Dermis microvascular lymphatic vessel endothelial cell (primary cell): ENCODE data around the gene HOOK2. TPM values are rescaled to one million over a fixed set of nuclear protein-coding genes. Genes with fewer than 3 reads are reported as not detected.

Experiments used
- DNase-seq, 2 donors: peaks; one replicate each; pipeline versions ENCODE4 v3.0.0 to v3.0.0-alpha.2; 2010; ENCODE audit warnings: low read depth in 2 of 2
- total RNA-seq: library from RNA; depleted of rRNA; stranded (reverse); fragments of >200 nt; gene quantifications from 2 replicates; pipeline ENCODE4 v1.2.1, GENCODE V29; 2014

Gene HOOK2
- total RNA-seq, 1 donor from 2014 or later: 6.2 TPM

DNA sequence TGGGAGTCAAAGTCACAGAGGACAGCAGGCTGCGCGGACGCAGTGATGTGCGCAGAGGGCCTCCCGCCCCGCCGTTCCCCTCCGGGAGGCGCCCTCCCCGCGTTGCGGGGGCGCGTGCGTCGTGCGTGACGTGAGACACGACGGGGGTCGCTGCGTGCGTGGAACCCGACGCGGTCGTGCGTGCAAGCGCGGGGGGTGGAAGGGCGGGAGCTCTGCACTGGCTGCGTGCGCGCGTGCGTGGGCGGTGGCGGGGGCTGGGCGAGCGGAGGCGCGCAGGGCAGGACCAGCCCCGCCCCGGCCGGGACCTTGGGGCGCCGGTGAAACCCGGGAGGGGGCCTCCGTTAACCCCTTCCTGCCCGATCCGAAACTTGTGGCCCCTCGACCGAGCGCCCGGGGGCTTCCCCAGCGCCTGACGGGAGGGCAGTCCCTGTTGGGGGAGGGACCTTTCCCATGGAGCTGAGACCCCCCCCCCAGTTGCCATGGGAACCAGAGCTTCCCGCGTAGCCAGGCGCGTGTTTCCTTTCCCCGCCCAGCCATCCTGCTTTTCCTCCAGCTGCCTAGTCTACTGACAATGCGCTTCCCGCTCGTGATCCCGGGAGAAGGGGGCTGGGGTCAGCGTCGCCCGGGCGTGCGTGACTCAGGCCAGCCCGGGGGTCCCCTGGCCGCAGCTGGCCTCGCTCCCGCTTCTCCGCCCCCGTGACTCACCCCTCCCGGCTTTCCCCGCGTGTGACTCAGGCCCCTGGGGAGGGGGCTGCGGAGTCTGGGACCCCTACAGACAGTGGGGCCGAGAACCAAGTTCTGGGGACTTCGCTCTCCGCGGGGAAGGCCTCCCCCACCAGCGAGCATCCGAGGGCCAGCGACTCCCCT lies 7.3 kb upstream of the HOOK2 start:
- peak; percentile 93 to 97 for DNase-seq

DNA sequence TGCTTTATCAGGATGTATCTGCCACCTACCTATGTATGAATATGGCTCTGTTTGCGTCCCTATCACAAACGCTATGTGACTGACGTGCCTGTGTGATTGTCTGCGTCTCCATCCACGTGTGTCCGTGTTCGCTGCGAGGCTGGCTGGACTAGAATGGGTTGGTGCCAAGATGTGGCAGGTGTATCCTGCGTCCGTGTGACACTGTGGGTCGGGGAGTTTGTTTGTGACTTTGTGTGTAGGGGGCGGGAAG lies 6.7 kb upstream of the HOOK2 start:
- DNase-seq: peak; percentile 90 to 95

GRCh38 chr19:12779162-12779993 lies 4.0 kb upstream of the HOOK2 start:
- peak in 1 of 2 donors; percentile 85 for DNase-seq

DNA sequence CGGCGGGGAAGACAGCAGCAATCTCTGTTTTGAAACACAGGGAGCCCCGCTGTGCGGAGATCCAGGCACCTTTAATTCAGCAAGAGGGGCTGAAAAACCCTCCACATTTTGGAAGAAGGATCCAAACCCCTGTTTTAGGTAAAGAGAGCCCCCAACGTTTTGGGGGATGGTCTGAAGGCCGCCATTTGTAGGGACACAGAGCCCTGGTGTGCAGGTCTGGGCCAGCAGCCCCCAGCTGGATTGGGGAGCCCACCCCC lies 3.5 kb upstream of the HOOK2 start:
- DNase-seq: no peak

DNA sequence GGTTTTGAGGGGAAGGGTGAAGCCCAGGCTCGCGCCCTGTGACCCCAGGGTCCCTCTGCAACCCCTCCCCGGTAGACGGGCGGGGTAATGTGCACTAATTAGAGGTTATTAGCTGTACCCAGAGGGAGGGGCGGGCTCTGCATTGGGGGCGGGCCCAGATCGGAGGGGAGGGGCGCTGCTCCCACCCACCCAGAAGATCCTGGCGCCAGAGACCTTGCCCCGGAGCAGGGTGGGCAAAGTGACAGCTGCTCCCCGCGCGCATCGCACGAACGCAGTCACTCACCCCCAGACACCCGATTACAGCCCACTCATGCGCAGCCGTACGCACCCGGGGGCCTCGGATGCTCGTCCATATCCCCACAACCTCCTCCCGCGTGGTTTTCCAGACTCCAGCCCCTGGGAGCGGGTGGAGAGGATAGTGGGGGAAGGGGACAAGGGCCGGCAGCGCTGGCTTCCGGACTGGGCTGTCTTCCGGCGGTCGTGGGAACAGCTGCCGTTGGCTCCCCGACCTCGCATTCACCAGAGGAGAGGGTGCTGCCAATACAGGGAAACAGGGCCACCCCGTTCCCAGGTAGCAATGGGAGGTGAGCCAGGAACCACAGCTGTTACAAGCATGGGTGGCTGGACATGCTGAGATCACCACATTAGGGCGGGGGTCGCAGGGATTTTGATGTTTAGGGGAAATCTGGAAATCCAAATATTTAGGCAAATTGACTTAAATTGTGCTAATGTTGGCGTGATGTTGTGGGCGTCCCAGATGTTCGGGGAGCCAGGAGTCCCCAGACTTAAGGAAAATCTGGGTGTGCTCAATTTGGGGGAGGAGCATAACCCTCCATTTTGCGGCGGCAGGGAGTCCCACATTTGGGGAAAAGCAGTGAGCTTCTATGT lies 2.9 kb upstream of the HOOK2 start:
- peak in 1 of 2 donors; percentile 85 for DNase-seq

DNA sequence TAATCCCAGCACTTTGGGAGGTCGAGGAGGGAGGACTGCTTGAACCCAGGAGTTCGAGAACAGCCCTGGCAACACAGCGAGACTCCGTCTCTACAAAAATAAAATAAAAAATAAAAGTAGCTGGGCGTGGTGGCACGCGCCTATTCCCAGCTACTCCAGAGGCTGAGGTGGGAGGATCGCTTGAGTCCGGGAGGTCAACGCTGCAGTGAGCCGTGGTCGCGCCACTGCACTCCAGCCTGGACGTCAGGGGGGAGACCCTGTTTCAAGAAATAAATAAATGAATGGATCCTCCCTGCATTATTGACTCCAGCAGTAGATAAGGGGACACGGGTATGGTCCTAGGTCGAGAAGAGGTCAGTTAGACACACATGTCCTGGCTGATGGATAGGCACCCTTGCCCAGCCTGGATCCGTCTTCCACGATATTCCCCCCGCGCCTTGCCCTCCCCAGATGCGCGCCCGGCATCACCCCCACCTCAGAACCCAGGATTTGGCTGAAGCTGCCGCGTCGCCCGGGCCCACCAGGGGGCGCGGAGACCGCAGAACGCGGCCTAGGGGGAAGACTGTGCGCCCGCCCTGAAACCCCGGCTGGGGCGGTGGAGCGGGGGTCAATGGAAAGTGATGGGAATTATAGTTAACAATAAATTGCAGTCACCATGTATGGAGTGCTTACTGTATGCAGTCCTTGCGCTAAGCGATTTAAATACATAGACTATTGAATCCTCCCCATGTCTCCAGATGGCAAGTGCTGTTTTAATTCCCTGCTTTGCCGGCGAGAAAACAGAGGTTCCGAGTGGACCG lies 2.1 kb upstream of the HOOK2 start:
- DNase-seq: peak in 1 of 2 donors; percentile 81

- no peak for DNase-seq
Measured at GRCh38 chr19:12773571-12773970, 1.8 kb downstream of the HOOK2 start.

- no peak for DNase-seq
Measured at GRCh38 chr19:12772323-12772722, 3.0 kb downstream of the HOOK2 start.

DNA sequence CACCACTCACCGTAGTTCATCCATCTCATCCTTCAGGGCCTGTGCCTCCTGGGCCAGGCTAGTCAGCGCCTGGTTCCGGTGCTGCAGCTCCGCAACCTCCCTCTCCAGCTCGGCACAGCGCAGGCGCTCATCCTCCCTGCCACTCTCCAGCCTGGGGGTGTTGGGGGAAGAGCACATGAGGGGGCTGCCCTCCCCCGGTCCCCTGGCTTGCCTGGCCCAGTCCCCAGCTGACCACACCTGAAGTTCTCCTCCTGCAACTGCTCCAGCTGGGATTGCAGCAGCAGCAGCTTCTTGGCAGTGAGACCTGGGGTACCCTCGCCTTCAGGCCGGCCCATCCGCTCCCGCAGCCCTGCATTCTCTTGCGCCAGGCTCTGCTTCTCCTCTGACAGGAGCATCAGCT lies 4.4 kb downstream of the HOOK2 start:
- DNase-seq: no peak

GRCh38 chr19:12769689-12770088 lies 5.7 kb downstream of the HOOK2 start:
- DNase-seq: peak in 1 of 2 donors; percentile 24

DNA sequence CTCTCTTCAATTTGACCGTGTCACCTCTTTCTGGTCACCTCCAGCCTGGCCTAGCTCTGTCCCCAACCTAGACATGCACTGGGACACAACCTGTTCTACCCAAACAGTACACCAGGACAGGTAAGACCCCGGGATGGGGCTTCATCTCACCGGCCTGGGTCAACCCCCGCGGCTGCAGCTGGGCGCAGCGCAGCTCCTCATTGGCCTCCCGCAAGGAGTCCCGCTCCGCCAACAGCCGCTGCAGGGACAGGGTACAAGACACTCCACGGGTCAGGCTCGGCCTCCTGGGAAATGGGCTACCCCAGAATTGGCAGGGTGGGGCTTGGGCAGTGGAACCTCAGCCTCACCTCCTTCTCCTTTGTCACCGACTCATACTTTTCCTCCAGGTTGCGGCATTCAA lies 7.7 kb downstream of the HOOK2 start:
- DNase-seq: no peak

DNA sequence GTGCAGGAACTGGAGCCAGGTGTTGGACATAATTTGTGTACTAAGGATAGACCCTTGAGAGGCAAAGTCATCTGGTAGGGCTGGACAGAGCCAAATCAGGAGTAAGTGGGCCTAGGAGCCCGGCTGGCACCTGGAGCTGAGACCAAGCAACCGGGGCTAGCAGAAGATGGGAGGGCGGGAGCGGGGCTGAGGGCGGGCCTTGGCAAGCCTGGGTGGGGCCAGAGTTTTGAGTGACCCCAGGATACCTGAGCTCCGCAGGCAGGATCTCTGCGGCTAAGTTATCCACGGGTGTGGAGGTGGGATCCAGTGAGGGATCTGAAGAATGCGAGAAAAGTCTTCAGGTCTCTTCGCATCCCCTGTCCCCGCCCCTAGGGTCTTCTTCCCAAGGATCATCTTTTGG lies 8.2 kb downstream of the HOOK2 start:
- no peak for DNase-seq

- peak; percentile 52 to 83 for DNase-seq
Measured at GRCh38 chr19:12766051-12766521, 9.3 kb downstream of the HOOK2 start.

DNA sequence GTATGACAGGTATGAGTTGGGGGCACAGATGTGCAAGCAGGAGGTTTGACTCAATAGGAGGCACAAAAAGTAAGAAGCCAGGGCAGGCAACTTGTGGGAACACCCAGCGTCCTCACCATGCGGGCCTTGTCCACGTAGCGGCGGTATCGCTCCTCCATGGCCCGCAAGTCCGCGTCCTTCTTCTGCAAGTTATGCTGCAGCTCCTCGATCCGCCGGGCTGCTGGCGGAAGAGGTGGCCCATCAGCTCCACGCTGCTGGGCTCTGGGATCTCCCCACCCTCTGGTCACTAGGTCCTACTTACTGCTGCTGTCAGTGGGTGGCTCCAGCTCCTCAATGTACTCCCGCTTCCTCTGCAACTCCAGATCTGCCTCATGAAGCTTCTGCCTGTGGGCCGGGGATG lies 10.7 kb downstream of the HOOK2 start:
- DNase-seq: no peak

- DNase-seq: no peak
Measured at GRCh38 chr19:12763100-12763499, 12.3 kb downstream of the HOOK2 start.

DNA sequence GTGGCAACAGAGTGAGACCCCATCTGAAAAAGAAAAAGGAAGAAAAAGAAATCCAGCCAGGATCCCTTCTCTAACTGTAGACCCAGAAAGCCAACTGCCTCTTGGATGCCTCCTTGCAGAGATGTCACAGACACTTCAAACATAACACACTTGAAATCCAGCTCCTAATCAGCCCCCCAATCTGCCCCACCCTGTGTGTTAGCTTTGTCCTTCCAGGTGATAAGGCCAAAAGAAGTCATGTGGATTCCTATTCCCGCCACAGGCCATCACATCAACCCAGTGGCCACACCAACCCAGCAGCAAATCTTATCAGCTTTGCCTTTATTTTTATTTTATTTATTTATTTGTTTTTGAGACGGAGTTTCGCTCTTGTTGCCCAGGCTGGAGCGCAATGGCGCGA lies 15.7 kb downstream of the HOOK2 start:
- DNase-seq: no peak

GRCh38 chr19:12757544-12758274 lies 17.6 kb downstream of the HOOK2 start:
- peak; percentile 30 to 73 for DNase-seq

DNA sequence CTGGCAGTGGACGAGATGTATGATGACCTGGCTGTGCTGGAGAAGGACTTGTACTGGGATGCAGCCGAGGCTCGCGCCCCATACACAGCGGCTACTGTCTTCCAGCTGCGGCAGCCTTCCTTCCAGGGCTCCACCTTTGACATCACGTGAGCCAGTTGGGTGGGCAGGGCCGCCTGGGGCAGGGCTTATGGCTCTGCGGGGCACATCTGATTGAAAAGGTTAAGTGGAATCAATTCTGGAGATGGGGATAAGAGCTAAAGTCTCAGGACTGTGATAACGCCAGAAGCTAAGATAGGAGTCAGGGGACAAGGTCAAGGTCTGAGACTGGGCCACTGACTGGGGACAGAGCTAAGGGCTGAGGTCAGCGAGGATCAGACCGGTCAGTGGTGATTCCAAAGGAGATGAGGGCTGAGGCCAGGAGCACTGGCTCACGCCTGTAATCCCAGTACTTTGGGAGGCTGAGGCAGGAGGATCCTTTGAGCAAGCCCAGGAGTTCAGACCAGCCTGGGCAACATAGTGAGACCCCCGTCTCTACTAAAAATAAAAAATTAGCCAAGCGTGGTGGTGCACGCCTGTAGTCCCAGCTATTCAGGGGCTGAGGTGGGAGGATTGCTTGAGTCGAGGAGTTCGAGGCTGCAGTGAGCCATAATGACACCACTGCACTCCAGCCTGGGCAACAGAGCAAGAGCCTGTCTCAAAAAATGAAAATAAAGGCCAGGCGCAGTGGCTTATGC lies 19.0 kb downstream of the HOOK2 start:
- DNase-seq: no peak

DNA sequence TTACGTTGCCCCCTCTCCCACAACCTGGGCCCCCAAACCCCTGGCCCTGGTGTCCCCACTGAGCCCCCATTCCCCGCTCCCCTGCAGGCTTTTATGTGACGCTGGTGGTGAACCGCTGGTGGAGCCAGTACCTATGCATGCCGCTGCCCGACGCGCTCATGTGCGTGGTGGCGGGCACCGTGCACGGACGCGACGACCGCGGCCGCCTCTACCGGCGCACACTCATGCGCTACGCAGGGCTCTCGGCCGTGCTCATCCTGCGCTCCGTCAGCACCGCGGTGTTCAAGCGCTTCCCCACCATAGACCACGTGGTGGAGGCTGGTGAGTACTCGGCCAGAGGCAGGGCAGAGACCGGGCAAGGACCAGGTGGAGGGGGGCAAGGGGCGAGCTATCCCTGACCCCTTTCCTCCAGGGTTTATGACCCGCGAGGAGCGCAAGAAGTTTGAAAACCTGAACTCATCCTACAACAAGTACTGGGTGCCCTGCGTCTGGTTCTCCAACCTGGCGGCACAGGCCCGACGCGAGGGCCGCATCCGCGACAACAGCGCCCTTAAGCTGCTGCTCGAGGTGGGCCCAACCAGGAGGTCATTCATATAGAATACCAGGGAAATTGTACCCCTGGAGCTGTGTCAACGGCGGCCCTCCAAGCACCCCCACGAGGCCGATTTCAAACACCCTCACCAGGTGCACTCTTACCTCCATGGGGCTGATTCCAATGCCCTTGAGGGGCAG lies 20.7 kb downstream of the HOOK2 start:
- no peak for DNase-seq
